ENCODE data around the gene MAP2K2.

DNA sequence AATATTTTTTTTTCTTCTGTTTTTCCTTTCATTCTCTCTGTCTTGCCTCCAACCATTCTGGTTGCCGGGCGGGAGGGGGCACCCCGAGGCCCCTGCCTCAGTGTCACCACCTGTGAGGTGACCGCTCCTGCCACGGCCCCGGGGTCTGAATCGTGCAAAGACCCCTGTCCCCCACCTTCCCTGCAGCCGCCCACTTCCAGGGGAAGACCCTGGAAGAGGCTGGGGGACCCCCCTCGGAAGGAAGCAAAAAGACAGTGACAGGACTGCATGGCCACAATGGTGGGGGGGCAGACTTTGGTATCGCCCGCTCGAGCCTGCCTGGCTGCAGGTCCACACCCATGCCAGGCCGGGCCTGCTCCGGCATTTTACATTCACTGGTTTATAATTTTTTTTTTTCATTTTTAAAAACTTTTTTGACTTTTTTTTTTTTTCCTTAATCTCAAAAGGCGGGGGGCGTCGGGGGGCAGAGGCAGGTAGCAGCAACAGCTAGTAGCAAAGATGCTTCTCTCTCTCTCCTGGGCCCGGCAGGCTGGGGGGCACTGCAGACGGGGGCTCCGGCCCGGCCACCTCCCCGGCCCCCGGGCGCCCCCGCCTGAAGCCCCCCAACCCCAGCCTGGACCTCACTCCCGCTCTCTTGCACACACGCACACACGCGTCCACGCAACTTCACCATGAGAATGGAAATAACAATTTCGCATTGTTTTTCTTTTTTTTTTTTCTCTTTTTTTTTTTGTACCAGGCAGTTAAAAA is 79.8 kb downstream of the MAP2K2 start:
- TF ChIP-seq POLR2A (IDR thresholded peaks at IDR 0.05; ENCODE audit: extremely low read depth, insufficient read length) (no peak), MYC (IDR thresholded peaks at IDR 0.05; ENCODE audit: low read depth, low read length) (no peak)
- TF ChIP-seq, protein P1, sequence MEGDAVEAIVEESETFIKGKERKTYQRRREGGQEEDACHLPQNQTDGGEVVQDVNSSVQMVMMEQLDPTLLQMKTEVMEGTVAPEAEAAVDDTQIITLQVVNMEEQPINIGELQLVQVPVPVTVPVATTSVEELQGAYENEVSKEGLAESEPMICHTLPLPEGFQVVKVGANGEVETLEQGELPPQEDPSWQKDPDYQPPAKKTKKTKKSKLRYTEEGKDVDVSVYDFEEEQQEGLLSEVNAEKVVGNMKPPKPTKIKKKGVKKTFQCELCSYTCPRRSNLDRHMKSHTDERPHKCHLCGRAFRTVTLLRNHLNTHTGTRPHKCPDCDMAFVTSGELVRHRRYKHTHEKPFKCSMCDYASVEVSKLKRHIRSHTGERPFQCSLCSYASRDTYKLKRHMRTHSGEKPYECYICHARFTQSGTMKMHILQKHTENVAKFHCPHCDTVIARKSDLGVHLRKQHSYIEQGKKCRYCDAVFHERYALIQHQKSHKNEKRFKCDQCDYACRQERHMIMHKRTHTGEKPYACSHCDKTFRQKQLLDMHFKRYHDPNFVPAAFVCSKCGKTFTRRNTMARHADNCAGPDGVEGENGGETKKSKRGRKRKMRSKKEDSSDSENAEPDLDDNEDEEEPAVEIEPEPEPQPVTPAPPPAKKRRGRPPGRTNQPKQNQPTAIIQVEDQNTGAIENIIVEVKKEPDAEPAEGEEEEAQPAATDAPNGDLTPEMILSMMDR (IDR thresholded peaks at IDR 0.05; ENCODE audit: low read depth, low read length) = no peak
- TF ChIP-seq, protein P2, sequence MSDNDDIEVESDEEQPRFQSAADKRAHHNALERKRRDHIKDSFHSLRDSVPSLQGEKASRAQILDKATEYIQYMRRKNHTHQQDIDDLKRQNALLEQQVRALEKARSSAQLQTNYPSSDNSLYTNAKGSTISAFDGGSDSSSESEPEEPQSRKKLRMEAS (IDR thresholded peaks at IDR 0.05; ENCODE audit: low read depth, low read length) = no peak

Data from NB4 (cell line).